HK-2 (cell line): ENCODE measurements around the gene LPCAT3.
"Not testable (repeated sequence)": the region's sequence is repeated elsewhere in the genome, so short reads cannot be mapped to it uniquely, and the experiment has no call there.

ENCODE experiments used
- DNase-seq: peaks from one replicate; pipeline ENCODE4 v3.0.0-alpha.2; 2018; ENCODE audit not compliant: unreplicated experiment

Gene LPCAT3

GRCh38 chr12:7037411-7037810, 19.1 kb upstream of the LPCAT3 start:
- DNase-seq = not testable (repeated sequence)

- no peak for DNase-seq
Measured at GRCh38 chr12:7035463-7035862, 17.2 kb upstream of the LPCAT3 start.

- DNase-seq = no peak
Measured at GRCh38 chr12:7034464-7034863, 16.2 kb upstream of the LPCAT3 start.

GRCh38 chr12:7032990-7033389, 14.7 kb upstream of the LPCAT3 start:
- DNase-seq = no peak

- no peak for DNase-seq
Measured at GRCh38 chr12:7031306-7031705, 13.0 kb upstream of the LPCAT3 start.

- no peak for DNase-seq
Measured at GRCh38 chr12:7026854-7027253, 8.6 kb upstream of the LPCAT3 start.

- DNase-seq = no peak
Measured at GRCh38 chr12:7023114-7023513, 4.8 kb upstream of the LPCAT3 start.

GRCh38 chr12:7021956-7022355, 3.7 kb upstream of the LPCAT3 start:
- DNase-seq = no peak

GRCh38 chr12:7019043-7019569, 830 bp upstream of the LPCAT3 start:
- DNase-seq = no peak

- DNase-seq = no peak
Measured at GRCh38 chr12:7017870-7018349, 366 bp downstream of the LPCAT3 start.

- DNase-seq = no peak
Measured at GRCh38 chr12:7016958-7017571, 1.2 kb downstream of the LPCAT3 start.

GRCh38 chr12:7015555-7016370, 2.5 kb downstream of the LPCAT3 start:
- no peak for DNase-seq

GRCh38 chr12:7013101-7013500, 5.2 kb downstream of the LPCAT3 start:
- no peak for DNase-seq

GRCh38 chr12:7012024-7012607, 6.2 kb downstream of the LPCAT3 start:
- DNase-seq = no peak

- DNase-seq = not testable (repeated sequence)
Measured at GRCh38 chr12:7011398-7011797, 6.9 kb downstream of the LPCAT3 start.

GRCh38 chr12:7009512-7009911, 8.8 kb downstream of the LPCAT3 start:
- no peak for DNase-seq

GRCh38 chr12:7008864-7009263, 9.4 kb downstream of the LPCAT3 start:
- DNase-seq = no peak

GRCh38 chr12:7006639-7007038, 11.6 kb downstream of the LPCAT3 start:
- no peak for DNase-seq

GRCh38 chr12:7005311-7005710, 13.0 kb downstream of the LPCAT3 start:
- no peak for DNase-seq

- DNase-seq = no peak
Measured at GRCh38 chr12:7004840-7005239, 13.4 kb downstream of the LPCAT3 start.

- no peak for DNase-seq
Measured at GRCh38 chr12:7004287-7004803, 13.9 kb downstream of the LPCAT3 start.

- DNase-seq = no peak
Measured at GRCh38 chr12:7001921-7002591, 16.2 kb downstream of the LPCAT3 start.
